Fibroblast of lung (primary cell): ENCODE measurements around the gene ORM2. TPM values are rescaled to one million over a fixed set of nuclear protein-coding genes. Genes with fewer than 3 reads are reported as not detected.
A peak's percentile ranks its signal among the peaks of the same experiment; 100 is the strongest.

Source experiments
- DNase-seq, 2 donors: peaks; one replicate each; pipeline versions ENCODE4 v3.0.0 to v3.0.0-alpha.2; 2010; ENCODE audit warnings: low read depth in 2 of 2
- H2AFZ ChIP-seq: 2 replicates; pipeline ENCODE4 v1.5.1; 2012; ENCODE audit warnings: low read length, control low read depth, inconsistent platforms
- H3K27ac ChIP-seq: 2 replicates; pipeline ENCODE4 v1.5.1; 2011; ENCODE audit warnings: low read length, control low read depth; ENCODE audit not compliant: insufficient read depth
- H3K27me3 ChIP-seq: 2 replicates; pipeline ENCODE4 v1.5.1; 2011; ENCODE audit warnings: mild to moderate bottlenecking, low read length; ENCODE audit not compliant: control insufficient read depth, insufficient read depth
- H3K36me3 ChIP-seq: 2 replicates; pipeline ENCODE4 v1.5.1; 2011; ENCODE audit warnings: low read length; ENCODE audit not compliant: control insufficient read depth, insufficient read depth
- H3K4me1 ChIP-seq: 2 replicates; pipeline ENCODE4 v1.5.1; 2011; ENCODE audit warnings: low read length; ENCODE audit not compliant: control insufficient read depth, insufficient read depth; ENCODE audit errors: extremely low read depth
- H3K4me2 ChIP-seq: 2 replicates; pipeline ENCODE4 v1.5.1; 2011; ENCODE audit warnings: low read length, control low read depth; ENCODE audit not compliant: insufficient read depth; ENCODE audit errors: extremely low read depth
- H3K4me3 ChIP-seq, 4 experiments: fragments of 200-600 bp in 1 of 4; sonication (generic) in 1 of 4; replicated peaks in 1 of 4; 2 replicates each; pipeline ENCODE4 v1.5.1; 2011 to 2016; ENCODE audit warnings: low read length in 4 of 4, low read depth in 3 of 4, mild to moderate bottlenecking in 3 of 4, control low read depth in 2 of 4, inconsistent platforms in 1 of 4, mixed read lengths in 1 of 4; ENCODE audit not compliant: insufficient read depth in 1 of 4; ENCODE audit errors: control extremely low read depth in 1 of 4
- H3K79me2 ChIP-seq: 2 replicates; pipeline ENCODE4 v1.5.1; 2012; ENCODE audit warnings: mild to moderate bottlenecking, low read length, inconsistent platforms; ENCODE audit not compliant: control insufficient read depth, insufficient read depth
- H3K9ac ChIP-seq: 2 replicates; pipeline ENCODE4 v1.5.1; 2011; ENCODE audit warnings: mild to moderate bottlenecking, low read length, control low read depth; ENCODE audit not compliant: insufficient read depth
- H3K9me3 ChIP-seq: 2 replicates; pipeline ENCODE4 v1.5.1; 2012; ENCODE audit warnings: low read depth, low read length; ENCODE audit not compliant: control insufficient read depth, insufficient read depth
- H4K20me1 ChIP-seq: 2 replicates; pipeline ENCODE4 v1.5.1; 2011; ENCODE audit warnings: low read length; ENCODE audit not compliant: control insufficient read depth, insufficient read depth; ENCODE audit errors: extremely low read depth
- EZH2 ChIP-seq: IDR thresholded peaks from 2 replicates; pipeline ENCODE4 v1.5.1; 2012; ENCODE audit warnings: low read length, control low read depth, mild to moderate bottlenecking; ENCODE audit errors: missing control alignments
- polyA plus RNA-seq, 2 donors: library from polyadenylated mRNA; depleted of rRNA in 1 of 2; stranded (reverse) in 1 of 2; unstranded in 1 of 2; fragments of >200 nt; gene quantifications; 2 replicates each; pipeline ENCODE4 v1.2.1, GENCODE V29; 2011 to 2012; ENCODE audit warnings: missing spikeins in 1 of 2
- total RNA-seq: library from RNA; depleted of rRNA; stranded (reverse); fragments of >200 nt; gene quantifications from 2 replicates; pipeline ENCODE4 v1.2.1, GENCODE V29; 2014
- TF ChIP-seq, protein P1 (sequence below), 2 donors: IDR thresholded peaks in 1 of 2; conservative IDR thresholded peaks in 1 of 2; 1 replicate in 1 of 2; 2 replicates in 1 of 2; pipeline ENCODE4 v1.5.1; 2011 to 2012; ENCODE audit warnings: low read length in 2 of 2, control low read depth in 1 of 2, inconsistent platforms in 1 of 2, low read depth in 1 of 2, mild to moderate bottlenecking in 1 of 2

Gene ORM2
- total and polyA plus RNA-seq, 2 donors (not counting 1 experiment from before 2014, with no cell fraction given) = not detected

DNA sequence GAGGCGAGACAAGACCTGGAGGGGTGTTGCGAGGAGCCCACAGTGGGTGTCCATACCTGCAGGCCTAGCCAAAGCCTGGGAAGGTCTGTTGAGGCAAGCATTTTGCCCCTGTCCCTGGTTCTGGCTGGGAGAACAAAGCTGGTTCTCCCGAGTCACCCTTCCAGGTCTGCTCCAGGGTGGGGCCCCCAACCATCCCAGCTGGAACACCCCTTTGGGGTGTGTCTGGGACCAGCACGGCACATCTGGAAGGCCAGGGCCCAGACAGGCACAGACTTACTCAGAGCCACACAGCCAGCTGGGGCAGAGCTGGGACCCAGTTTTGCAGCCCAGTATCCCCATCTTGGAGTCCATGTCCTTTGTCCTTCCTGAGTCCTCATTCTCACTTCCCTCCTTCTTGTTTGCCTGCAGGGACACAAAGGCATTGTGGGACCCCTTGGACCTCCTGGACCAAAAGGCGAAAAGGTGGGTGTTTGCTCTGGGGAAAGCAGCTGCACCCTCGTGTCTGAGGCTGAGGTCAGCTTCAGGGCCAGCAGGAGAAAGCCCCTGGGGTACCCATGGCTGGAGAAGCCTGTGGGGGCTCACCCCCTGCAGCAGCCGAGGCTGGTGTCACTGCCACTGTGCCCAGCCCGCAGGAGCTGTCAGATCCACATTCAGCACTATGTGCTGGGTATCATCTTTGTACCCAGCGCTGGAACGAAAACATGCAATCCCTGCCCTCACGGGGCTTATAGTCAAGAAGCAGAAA lies 45.2 kb upstream of the ORM2 start:
- no peaks in the 10 kb centered on the region for H3K36me3 ChIP-seq
- H4K20me1 ChIP-seq = no peaks in the 10 kb centered on the region
- H3K27ac ChIP-seq = no peak overlapping the region
- peaks cover 21% of the 10 kb centered on the region for H3K4me1 ChIP-seq
- no peaks in the 10 kb centered on the region for H3K27me3 ChIP-seq
- no peak overlapping the region for H3K9ac ChIP-seq
- no peak overlapping the region for H2AFZ ChIP-seq
- TF ChIP-seq EZH2 = no peak
- TF ChIP-seq, protein P1, sequence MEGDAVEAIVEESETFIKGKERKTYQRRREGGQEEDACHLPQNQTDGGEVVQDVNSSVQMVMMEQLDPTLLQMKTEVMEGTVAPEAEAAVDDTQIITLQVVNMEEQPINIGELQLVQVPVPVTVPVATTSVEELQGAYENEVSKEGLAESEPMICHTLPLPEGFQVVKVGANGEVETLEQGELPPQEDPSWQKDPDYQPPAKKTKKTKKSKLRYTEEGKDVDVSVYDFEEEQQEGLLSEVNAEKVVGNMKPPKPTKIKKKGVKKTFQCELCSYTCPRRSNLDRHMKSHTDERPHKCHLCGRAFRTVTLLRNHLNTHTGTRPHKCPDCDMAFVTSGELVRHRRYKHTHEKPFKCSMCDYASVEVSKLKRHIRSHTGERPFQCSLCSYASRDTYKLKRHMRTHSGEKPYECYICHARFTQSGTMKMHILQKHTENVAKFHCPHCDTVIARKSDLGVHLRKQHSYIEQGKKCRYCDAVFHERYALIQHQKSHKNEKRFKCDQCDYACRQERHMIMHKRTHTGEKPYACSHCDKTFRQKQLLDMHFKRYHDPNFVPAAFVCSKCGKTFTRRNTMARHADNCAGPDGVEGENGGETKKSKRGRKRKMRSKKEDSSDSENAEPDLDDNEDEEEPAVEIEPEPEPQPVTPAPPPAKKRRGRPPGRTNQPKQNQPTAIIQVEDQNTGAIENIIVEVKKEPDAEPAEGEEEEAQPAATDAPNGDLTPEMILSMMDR (conservative IDR thresholded peaks at IDR 0.05 in 1 of 2, IDR thresholded peaks at IDR 0.05 in 1 of 2; ENCODE audit: low read depth in 1 of 2, low read length in 2 of 2) = no peak
- no peak for DNase-seq
- H3K4me3 ChIP-seq = no peak overlapping the region
- no peaks in the 10 kb centered on the region for H3K9me3 ChIP-seq
- no peaks in the 10 kb centered on the region for H3K79me2 ChIP-seq
- no peak overlapping the region for H3K4me2 ChIP-seq

DNA sequence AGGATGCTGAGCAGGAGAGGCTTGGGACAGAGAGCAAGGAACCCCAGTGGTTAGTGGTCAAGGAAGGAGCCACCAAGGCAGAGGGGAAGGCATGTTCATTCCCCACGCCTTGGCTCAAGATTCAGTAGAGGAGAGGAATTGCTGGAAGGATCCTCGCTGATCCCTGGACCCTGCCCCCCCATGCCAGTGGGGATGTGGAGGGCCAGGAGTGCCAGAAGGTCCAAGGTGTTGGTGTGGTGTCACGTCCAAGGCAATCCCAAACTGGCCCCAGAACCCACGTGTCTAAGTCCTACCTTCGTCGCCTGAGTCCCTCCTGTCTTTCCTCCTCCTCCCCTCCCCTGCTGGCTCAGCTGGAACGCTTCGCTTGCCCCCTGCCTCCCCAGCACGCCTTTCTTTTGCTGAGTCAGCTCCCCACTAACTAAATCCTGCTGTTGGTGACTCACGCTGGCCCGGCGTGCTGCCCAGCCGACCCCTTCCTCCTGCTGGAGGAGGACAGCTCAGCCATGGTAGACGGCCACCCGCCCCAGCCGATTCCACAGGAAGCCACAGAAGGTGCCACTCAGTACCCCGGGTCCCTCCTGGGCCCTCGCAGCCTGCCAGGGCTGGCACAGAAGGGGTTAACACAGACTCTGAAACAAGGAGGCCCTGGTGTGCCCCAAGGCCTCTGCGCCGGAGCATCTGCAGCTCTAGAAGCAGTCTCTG lies 44.4 kb upstream of the ORM2 start:
- Histone ChIP-seq H2AFZ (no peak overlapping the region), H3K4me3 (no peak overlapping the region), H3K4me1 (peaks cover 21% of the 10 kb centered on the region), H4K20me1 (no peaks in the 10 kb centered on the region), H3K79me2 (no peaks in the 10 kb centered on the region), H3K27me3 (no peaks in the 10 kb centered on the region), H3K9ac (no peak overlapping the region), H3K4me2 (no peak overlapping the region), H3K27ac (peak overlapping the region; percentile 8), H3K36me3 (no peaks in the 10 kb centered on the region), H3K9me3 (no peaks in the 10 kb centered on the region)
- no peak for TF ChIP-seq EZH2
- TF ChIP-seq, protein P1 (conservative IDR thresholded peaks at IDR 0.05 in 1 of 2, IDR thresholded peaks at IDR 0.05 in 1 of 2; ENCODE audit: low read depth in 1 of 2, low read length in 2 of 2) = peak; percentile 13 to 19
- DNase-seq = peak; percentile 93 to 94

DNA sequence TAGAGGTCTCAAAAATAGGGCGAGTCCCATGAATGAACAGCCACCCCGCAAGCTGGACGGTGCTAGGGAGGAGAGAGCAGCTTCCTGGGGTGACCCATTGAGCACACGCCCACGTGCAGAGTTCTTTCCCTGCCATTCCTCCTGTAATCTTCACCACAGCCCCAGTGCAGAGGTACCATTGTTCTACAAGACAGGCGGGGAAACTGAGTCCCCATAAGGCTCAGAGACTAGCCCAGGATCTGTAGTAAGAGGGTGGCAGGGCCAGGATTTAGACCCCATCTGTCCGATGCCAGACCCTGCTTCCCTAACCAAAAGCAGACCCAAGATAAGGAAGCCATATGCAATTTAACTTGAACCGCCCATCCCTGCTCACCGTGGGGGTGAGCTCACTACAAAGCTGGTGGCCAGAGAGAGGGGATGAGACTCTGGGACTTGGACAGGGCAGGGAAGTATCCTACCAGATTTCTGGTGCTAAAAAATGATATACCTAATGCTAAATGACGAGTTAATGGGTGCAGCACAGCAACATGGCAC lies 43.5 kb upstream of the ORM2 start:
- Histone ChIP-seq H3K27me3 (no peaks in the 10 kb centered on the region), H3K4me1 (peaks cover 21% of the 10 kb centered on the region), H3K9me3 (no peaks in the 10 kb centered on the region), H3K4me2 (no peak overlapping the region), H3K4me3 (no peak overlapping the region), H3K9ac (no peak overlapping the region), H2AFZ (no peak overlapping the region), H3K79me2 (no peaks in the 10 kb centered on the region), H3K36me3 (peaks cover 2% of the 10 kb centered on the region), H4K20me1 (no peaks in the 10 kb centered on the region), H3K27ac (no peak overlapping the region)
- DNase-seq = no peak
- no peak for TF ChIP-seq EZH2
- TF ChIP-seq, protein P1 (conservative IDR thresholded peaks at IDR 0.05 in 1 of 2, IDR thresholded peaks at IDR 0.05 in 1 of 2; ENCODE audit: low read depth in 1 of 2, low read length in 2 of 2) = no peak
